Kidney (tissue), 14 donors: Measurements from ENCODE around the gene TMBIM1. TPM values are rescaled to one million over a fixed set of nuclear protein-coding genes. Genes with fewer than 3 reads are reported as not detected.

Experiments used
- DNase-seq, 5 donors: peaks; one replicate each; pipeline ENCODE4 v3.0.0-alpha.2; 2013 to 2020
- FAIRE-seq: peaks from 2 replicates; lab custom pipeline; 2012; peaks lifted over from hg19 to GRCh38; lab: Jason Lieb, UNC
- H3K27ac ChIP-seq, 2 donors: one replicate each; pipeline ENCODE4 v1.7.0; 2013; ENCODE audit warnings: low read depth in 2 of 2, low read length in 2 of 2, inconsistent platforms in 1 of 2
- H3K27me3 ChIP-seq: one replicate; pipeline ENCODE4 v1.7.1; 2013; ENCODE audit warnings: low read length, inconsistent platforms; ENCODE audit not compliant: control insufficient read depth, insufficient read depth
- H3K36me3 ChIP-seq, 3 donors: one replicate each; pipeline versions ENCODE4 v1.7.0 to v1.7.1; 2013; ENCODE audit warnings: low read length in 3 of 3, control low read depth in 1 of 3, inconsistent platforms in 1 of 3; ENCODE audit not compliant: insufficient read depth in 3 of 3, control insufficient read depth in 2 of 3
- H3K4me1 ChIP-seq, 3 donors: one replicate each; pipeline versions ENCODE4 v1.7.0 to v1.7.1; 2013; ENCODE audit warnings: low read length in 3 of 3, inconsistent platforms in 1 of 3, low read depth in 1 of 3; ENCODE audit not compliant: control insufficient read depth in 2 of 3, insufficient read depth in 2 of 3
- H3K4me3 ChIP-seq, 3 donors: one replicate each; pipeline versions ENCODE4 v1.7.0 to v1.8.1; 2013; ENCODE audit warnings: low read length in 3 of 3, control low read depth in 1 of 3, inconsistent platforms in 1 of 3
- H3K9ac ChIP-seq, 3 donors: one replicate each; pipeline versions ENCODE4 v1.7.0 to v1.7.1; 2013; ENCODE audit warnings: low read length in 3 of 3, control low read depth in 1 of 3, inconsistent platforms in 1 of 3
- H3K9me3 ChIP-seq, 3 donors: one replicate each; pipeline versions ENCODE4 v1.7.0 to v1.7.1; 2013; ENCODE audit warnings: low read length in 3 of 3, control low read depth in 1 of 3, inconsistent platforms in 1 of 3; ENCODE audit not compliant: control insufficient read depth in 2 of 3, insufficient read depth in 1 of 3
- intact Hi-C: fragments of 100-400 bp; cut with DNase I; formaldehyde crosslinking; loops from one replicate; pipeline ENCODE4 v1.11.1; 2022
- polyA plus RNA-seq: library from polyadenylated mRNA; stranded (reverse); fragments of 350-450 nt; fragmentation: Illumina TruSeq; extraction: RNeasy Lipid Tissue Mini Kit (QIAGEN cat#74804); gene quantifications from one replicate; pipeline ENCODE4 v1.2.3, GENCODE V29; 2014; ENCODE audit warnings: low read depth, low replicate concordance; ENCODE audit not compliant: insufficient read depth
- total RNA-seq: library from RNA; stranded (reverse); fragmentation: NEBNext Ultra II Directional; extraction: Animal tissue kit (Norgen Biotek cat#: 25700); gene quantifications from one replicate; pipeline ENCODE4 v1.2.1, GENCODE V29; 2021
- TF ChIP-seq, protein P1 (sequence below): IDR thresholded peaks from 3 replicates; pipeline ENCODE4 v1.5.1; 2012; ENCODE audit warnings: mild to moderate bottlenecking, moderate library complexity, borderline replicate concordance; ENCODE audit not compliant: insufficient read depth; ENCODE audit errors: extremely low read depth
- donor health status: control.
- donor health status: control.
- donor health status: control.
- donor health status: control.
- donor health status: control.
- donor health status: DM: yes; HTN: yes; CAD: no.
- donor health status: Normal renal cell carcinoma (clear cell type).

TMBIM1 gene
- total and polyA plus RNA-seq, 2 donors from 2014 or later = 130 to 217 TPM

DNA sequence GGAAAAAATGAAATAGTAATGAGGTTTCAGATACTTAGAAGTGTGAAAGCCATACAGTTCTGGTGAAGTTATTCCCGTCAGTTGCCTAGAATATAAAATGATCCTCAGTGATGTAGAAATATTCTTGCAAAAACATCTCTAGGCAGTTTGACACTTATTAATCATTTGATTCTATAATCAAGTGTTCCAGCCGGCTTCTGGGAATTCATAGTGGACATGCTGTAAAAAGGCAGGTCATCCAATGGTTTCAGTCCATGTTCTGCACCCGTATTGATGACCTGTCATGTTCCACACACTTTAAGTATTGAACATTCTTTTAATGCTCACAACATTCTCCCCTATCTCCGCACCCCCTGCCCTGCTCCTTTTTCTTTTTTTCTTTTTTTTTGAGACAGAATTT lies 55.5 kb downstream of the TMBIM1 start:
- H3K4me3 ChIP-seq = no peak overlapping the region
- DNase-seq (no peak), FAIRE-seq (no peak)
- no peak overlapping the region for H3K9ac ChIP-seq
- H3K27me3 ChIP-seq = no peaks in the 10 kb centered on the region
- intact Hi-C loops = no loop called here
- TF ChIP-seq, protein P1, sequence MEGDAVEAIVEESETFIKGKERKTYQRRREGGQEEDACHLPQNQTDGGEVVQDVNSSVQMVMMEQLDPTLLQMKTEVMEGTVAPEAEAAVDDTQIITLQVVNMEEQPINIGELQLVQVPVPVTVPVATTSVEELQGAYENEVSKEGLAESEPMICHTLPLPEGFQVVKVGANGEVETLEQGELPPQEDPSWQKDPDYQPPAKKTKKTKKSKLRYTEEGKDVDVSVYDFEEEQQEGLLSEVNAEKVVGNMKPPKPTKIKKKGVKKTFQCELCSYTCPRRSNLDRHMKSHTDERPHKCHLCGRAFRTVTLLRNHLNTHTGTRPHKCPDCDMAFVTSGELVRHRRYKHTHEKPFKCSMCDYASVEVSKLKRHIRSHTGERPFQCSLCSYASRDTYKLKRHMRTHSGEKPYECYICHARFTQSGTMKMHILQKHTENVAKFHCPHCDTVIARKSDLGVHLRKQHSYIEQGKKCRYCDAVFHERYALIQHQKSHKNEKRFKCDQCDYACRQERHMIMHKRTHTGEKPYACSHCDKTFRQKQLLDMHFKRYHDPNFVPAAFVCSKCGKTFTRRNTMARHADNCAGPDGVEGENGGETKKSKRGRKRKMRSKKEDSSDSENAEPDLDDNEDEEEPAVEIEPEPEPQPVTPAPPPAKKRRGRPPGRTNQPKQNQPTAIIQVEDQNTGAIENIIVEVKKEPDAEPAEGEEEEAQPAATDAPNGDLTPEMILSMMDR = no peak
- no peaks in the 10 kb centered on the region for H3K4me1 ChIP-seq
- H3K27ac ChIP-seq = no peak overlapping the region
- peaks cover 7 to 64% (median 17%) of the 10 kb centered on the region in 3 donors for H3K36me3 ChIP-seq
- no peaks in the 10 kb centered on the region for H3K9me3 ChIP-seq

DNA sequence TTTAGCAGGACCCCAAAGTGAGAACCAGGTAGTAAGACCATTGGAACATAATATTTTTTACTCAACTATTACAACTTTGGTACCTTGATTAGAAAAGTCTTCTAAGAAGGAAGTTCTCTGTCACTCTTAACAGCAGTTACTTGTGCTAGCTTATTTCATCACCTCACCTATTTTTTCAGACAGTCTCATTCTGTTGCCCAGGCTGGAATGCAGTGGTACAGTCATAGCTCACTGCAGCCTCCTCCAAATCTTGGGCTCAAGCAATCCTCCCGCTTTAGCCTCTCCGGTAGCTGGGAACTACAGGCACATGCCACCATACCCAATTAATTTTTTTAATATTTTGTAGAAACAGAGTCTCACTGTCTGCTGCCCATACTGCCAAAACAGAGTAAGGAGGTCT lies 57.3 kb downstream of the TMBIM1 start:
- intact Hi-C loops = no loop called here
- TF ChIP-seq, protein P1 = no peak
- Histone ChIP-seq H3K27ac (no peak overlapping the region), H3K4me1 (peaks cover 0 to 12% (median 8%) of the 10 kb centered on the region in 3 donors), H3K4me3 (no peak overlapping the region), H3K9me3 (no peaks in the 10 kb centered on the region), H3K27me3 (no peaks in the 10 kb centered on the region), H3K9ac (no peak overlapping the region), H3K36me3 (peaks cover 7 to 55% (median 17%) of the 10 kb centered on the region in 3 donors)
- no peak for DNase-seq
- no peak for FAIRE-seq

DNA sequence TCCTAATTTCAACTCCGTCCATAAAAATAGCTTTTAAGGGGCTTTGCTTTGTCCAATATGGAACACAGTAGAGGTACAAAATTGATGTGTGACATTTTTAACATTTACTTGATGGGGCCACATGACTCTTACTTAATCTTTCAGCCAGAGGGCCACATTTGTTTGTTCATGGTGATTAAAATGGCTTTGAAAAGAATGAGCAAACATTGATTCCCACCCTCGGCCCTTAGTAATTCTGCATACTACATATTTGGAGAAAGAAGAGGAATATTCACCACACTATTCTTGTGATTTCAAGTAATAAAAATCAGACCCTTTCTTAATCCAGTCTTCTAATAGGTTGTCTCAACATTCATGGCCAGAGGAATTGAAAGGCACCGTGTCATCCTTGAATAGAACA lies 57.8 kb downstream of the TMBIM1 start:
- intact Hi-C loops = no loop called here
- H3K36me3 ChIP-seq = peaks cover 7 to 52% (median 17%) of the 10 kb centered on the region in 3 donors

More for the DNA sequence above, 57.8 kb downstream of the TMBIM1 start:
- H3K9me3 ChIP-seq = no peaks in the 10 kb centered on the region
- TF ChIP-seq, protein P1 = no peak
- H3K27ac ChIP-seq = no peak overlapping the region
- H3K9ac ChIP-seq = no peak overlapping the region
- FAIRE-seq (no peak), DNase-seq (no peak)
- no peaks in the 10 kb centered on the region for H3K27me3 ChIP-seq
- no peak overlapping the region for H3K4me3 ChIP-seq
- H3K4me1 ChIP-seq = peaks cover 0 to 12% (median 10%) of the 10 kb centered on the region in 3 donors
